GM12873 (cell line): Measurements from ENCODE around the gene TNIK.

ENCODE experiments used
- CTCF ChIP-seq: IDR thresholded peaks from 2 replicates; pipeline ENCODE4 v1.5.1; 2012; ENCODE audit warnings: low read depth, mild to moderate bottlenecking, moderate library complexity, low read length, control low read depth; ENCODE audit not compliant: insufficient read depth; ENCODE audit errors: missing control alignments

The TNIK gene

GRCh38 chr3:171343693-171344092 is 116.5 kb downstream of the TNIK start:
- no peak for TF ChIP-seq CTCF

GRCh38 chr3:171342783-171343420 is 117.3 kb downstream of the TNIK start:
- no peak for TF ChIP-seq CTCF

GRCh38 chr3:171342200-171342599 is 118.0 kb downstream of the TNIK start:
- TF ChIP-seq CTCF, result no peak

GRCh38 chr3:171340434-171340833 is 119.8 kb downstream of the TNIK start:
- TF ChIP-seq CTCF, result no peak

- no peak for TF ChIP-seq CTCF
Measured at GRCh38 chr3:171339598-171339997, 120.6 kb downstream of the TNIK start.

GRCh38 chr3:171336406-171336805 is 123.8 kb downstream of the TNIK start:
- TF ChIP-seq CTCF, result no peak

- no peak for TF ChIP-seq CTCF
Measured at GRCh38 chr3:171335559-171335958, 124.6 kb downstream of the TNIK start.
